K562 (cell line): ENCODE data around the gene HSPB7. TPM values are rescaled to one million over a fixed set of nuclear protein-coding genes. Genes with fewer than 3 reads are reported as not detected.

ENCODE experiments used
- ASH1L ChIP-seq: fragments of 450-650 bp; IDR thresholded peaks from 2 replicates; pipeline ENCODE4 v1.6.1; 2018; ENCODE audit warnings: borderline replicate concordance, mild to moderate bottlenecking, low read depth; ENCODE audit not compliant: partially characterized antibody
- CBX3 ChIP-seq, 2 experiments: IDR thresholded peaks; 1 replicate in 1 of 2; 2 replicates in 1 of 2; pipeline ENCODE4 v1.6.1; 2012; ENCODE audit warnings: inconsistent platforms in 2 of 2, low read length in 2 of 2, borderline replicate concordance in 1 of 2, control low read depth in 1 of 2
- EGR1 ChIP-seq: fragments of 450-650 bp; conservative IDR thresholded peaks from 2 replicates; pipeline ENCODE4 v1.6.1; 2017; ENCODE audit warnings: mild to moderate bottlenecking
- ETS2 ChIP-seq: IDR thresholded peaks from 2 replicates; pipeline ENCODE4 v1.6.1; 2016; ENCODE audit warnings: borderline replicate concordance, missing genetic modification characterization, mild to moderate bottlenecking, moderate library complexity, missing compliant biosample characterization; ENCODE audit not compliant: poor library complexity, severe bottlenecking
- HDAC8 ChIP-seq: fragments of 450-650 bp; IDR thresholded peaks from 2 replicates; pipeline ENCODE4 v1.6.1; 2016; ENCODE audit warnings: mild to moderate bottlenecking, missing genetic modification characterization, moderate library complexity, missing compliant biosample characterization
- IRF9 ChIP-seq: fragments of 450-650 bp; IDR thresholded peaks from 2 replicates; pipeline ENCODE4 v1.6.1; 2016; ENCODE audit warnings: missing biosample characterization, missing genetic modification characterization
- KLF1 ChIP-seq: fragments of 450-650 bp; IDR thresholded peaks from 2 replicates; pipeline ENCODE4 v1.6.1; 2016; ENCODE audit warnings: missing genetic modification characterization, missing compliant biosample characterization
- MNT ChIP-seq, 2 experiments: fragments of 450-650 bp; conservative IDR thresholded peaks; 2 replicates each; pipeline ENCODE4 v1.6.1; 2017; ENCODE audit warnings: mild to moderate bottlenecking in 2 of 2, moderate library complexity in 2 of 2
- MXI1 ChIP-seq: IDR thresholded peaks from 2 replicates; pipeline ENCODE4 v1.6.1; 2011; ENCODE audit warnings: low read depth, mild to moderate bottlenecking, improper control_type of control experiment, low read length
- NCOA1 ChIP-seq: fragments of 450-650 bp; IDR thresholded peaks from 2 replicates; pipeline ENCODE4 v1.6.1; 2016; ENCODE audit warnings: low read depth
- NCOA6 ChIP-seq: fragments of 450-650 bp; IDR thresholded peaks from 2 replicates; pipeline ENCODE4 v1.6.1; 2017; ENCODE audit warnings: mild to moderate bottlenecking
- NFRKB ChIP-seq: fragments of 450-650 bp; IDR thresholded peaks from 2 replicates; pipeline ENCODE4 v1.6.1; 2016; ENCODE audit warnings: low read depth
- SAP30 ChIP-seq: fragments of 200-600 bp; sonication (generic); IDR thresholded peaks from 2 replicates; pipeline ENCODE4 v1.6.1; 2012; ENCODE audit warnings: borderline replicate concordance, low read depth, mild to moderate bottlenecking, moderate library complexity, low read length, control low read depth, inconsistent platforms; ENCODE audit not compliant: insufficient read depth, poor library complexity, severe bottlenecking
- SOX6 ChIP-seq: fragments of 450-650 bp; IDR thresholded peaks from 2 replicates; pipeline ENCODE4 v1.6.1; 2014; ENCODE audit warnings: mild to moderate bottlenecking
- STAG1 ChIP-seq: sonication (generic); formaldehyde crosslinking; IDR thresholded peaks from 2 replicates; pipeline ENCODE4 v1.5.0; 2020; ENCODE audit warnings: missing genetic modification reagents, borderline replicate concordance
- TFAM ChIP-seq: fragments of 250-450 bp; sonication (Bioruptor Pico); conservative IDR thresholded peaks from 2 replicates; pipeline ENCODE4 v1.5.0; 2021; ENCODE audit warnings: mild to moderate bottlenecking, moderate library complexity
- ZNF140 ChIP-seq: fragments of 250-450 bp; sonication (Bioruptor Pico); IDR thresholded peaks from 2 replicates; pipeline ENCODE4 v1.8.0; 2021; ENCODE audit warnings: moderate library complexity, mild to moderate bottlenecking, inconsistent platforms
- ZNF263 ChIP-seq: sonication (generic); formaldehyde crosslinking; IDR thresholded peaks from 2 replicates; pipeline ENCODE4 v1.8.0; 2022; ENCODE audit warnings: mild to moderate bottlenecking, missing genetic modification reagents, borderline replicate concordance
- polyA plus RNA-seq, 8 experiments: library from polyadenylated mRNA; depleted of rRNA in 4 of 8; stranded (reverse) in 5 of 8; unstranded in 3 of 8; fragments of >200 nt; fragmentation: Nextera tagmentation in 2 of 8; fragmentation: Illumina TruSeq in 1 of 8; extraction: Ambion mirVana in 2 of 8; extraction: Trizol in 1 of 8; gene quantifications; 2 replicates each; pipeline versions ENCODE4 v1.2.1 to v1.2.3, GENCODE V29; 2011 to 2014; ENCODE audit warnings: inconsistent platforms in 1 of 8, missing spikeins in 1 of 8
- total RNA-seq, 7 experiments: library from RNA; depleted of rRNA in 6 of 7; stranded (reverse); fragments of >200 nt in 6 of 7; fragmentation: Illumina TruSeq in 2 of 7; extraction: Trizol in 2 of 7; gene quantifications; 2 replicates each; pipeline versions ENCODE4 v1.2.1 to v1.2.3, GENCODE V29; 2011 to 2021; ENCODE audit warnings: low replicate concordance in 1 of 7
- TF ChIP-seq, protein P1 (sequence below): fragments of 250-450 bp; sonication (Bioruptor Pico); IDR thresholded peaks from 2 replicates; pipeline ENCODE4 v1.4.0; 2020; ENCODE audit warnings: borderline replicate concordance
- TF ChIP-seq, protein P2 (sequence below): sonication (generic); formaldehyde crosslinking; IDR thresholded peaks from 2 replicates; pipeline ENCODE4 v1.8.1; 2023; ENCODE audit warnings: mild to moderate bottlenecking, missing genetic modification reagents
- TF ChIP-seq, protein P3 (sequence below): fragments of 450-650 bp; IDR thresholded peaks from 2 replicates; pipeline ENCODE4 v1.6.1; 2016

The HSPB7 gene
- total and polyA plus RNA-seq, 9 of the 15 experiments (the other 6 are each of a cell fraction or from before 2014, with no cell fraction given), result 0.05 to 0.19 (median 0.07) TPM; not detected in 6

DNA sequence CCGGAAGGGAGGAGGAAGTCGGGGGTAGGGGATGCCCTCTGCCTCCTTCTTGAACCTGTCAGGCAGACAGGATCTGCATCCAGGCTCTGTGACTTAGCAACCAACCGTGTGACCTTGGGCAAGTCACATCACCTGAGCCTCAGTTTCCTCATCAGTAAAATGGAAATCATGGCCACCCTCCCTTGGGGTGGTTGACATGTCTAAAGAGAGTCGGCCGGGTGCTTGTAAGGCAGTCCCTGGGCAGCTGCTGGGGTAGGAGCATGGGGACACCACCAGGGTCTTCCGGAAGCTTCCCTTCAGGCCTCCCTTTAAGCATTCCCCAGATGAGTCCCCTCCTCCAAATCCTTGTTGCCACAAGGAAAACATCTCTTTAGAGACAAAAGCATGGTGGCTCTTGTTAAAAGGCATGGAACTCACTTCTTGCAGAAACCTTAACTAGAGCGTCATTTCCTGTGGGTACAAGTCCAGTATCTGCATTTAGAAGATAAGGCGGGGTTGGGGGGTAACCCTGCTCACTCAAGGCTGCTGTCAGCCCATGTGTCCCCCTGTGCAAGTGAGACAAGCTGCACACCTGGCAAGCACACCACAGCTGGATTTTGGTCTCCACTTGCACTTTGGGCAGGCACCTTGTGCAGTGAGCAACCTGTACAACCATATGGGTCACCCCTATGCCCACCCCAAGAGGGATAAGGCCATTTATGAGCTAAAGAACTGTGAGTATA is 36.1 kb upstream of the HSPB7 start (continued):
- TF ChIP-seq NFRKB (peak; percentile 40; the same call in 1 of the 2 replicates), SAP30 (no peak), NCOA6 (no peak), TFAM (CRISPR knock-in tag) (no peak), MNT (conservative IDR thresholded peaks at IDR 0.05) (peak in 1 of 2 experiments; percentile 66; a peak in 3 of 4 replicates), ASH1L (no peak), HDAC8 (tag) (no peak), SOX6 (peak; percentile 45; the same call in 1 of the 2 replicates), EGR1 (no peak), ZNF263 (CRISPR knock-in tag) (no peak), KLF1 (tag) (no peak), ZNF140 (CRISPR knock-in tag) (no peak), STAG1 (CRISPR knock-in tag) (no peak), NCOA1 (peak; percentile 38; the same call in 1 of the 2 replicates), ETS2 (tag) (no peak), IRF9 (tag) (no peak), CBX3 (IDR thresholded peaks at IDR 0.05; ENCODE audit: borderline replicate concordance in 1 of 2, low read length in 2 of 2) (peak in 1 of 2 experiments; percentile 39; a peak in 1 of 3 replicates), MXI1 (0 out of 2 replicates have a peak, but pooled peaks have one; percentile 59)
- TF ChIP-seq, protein P1, sequence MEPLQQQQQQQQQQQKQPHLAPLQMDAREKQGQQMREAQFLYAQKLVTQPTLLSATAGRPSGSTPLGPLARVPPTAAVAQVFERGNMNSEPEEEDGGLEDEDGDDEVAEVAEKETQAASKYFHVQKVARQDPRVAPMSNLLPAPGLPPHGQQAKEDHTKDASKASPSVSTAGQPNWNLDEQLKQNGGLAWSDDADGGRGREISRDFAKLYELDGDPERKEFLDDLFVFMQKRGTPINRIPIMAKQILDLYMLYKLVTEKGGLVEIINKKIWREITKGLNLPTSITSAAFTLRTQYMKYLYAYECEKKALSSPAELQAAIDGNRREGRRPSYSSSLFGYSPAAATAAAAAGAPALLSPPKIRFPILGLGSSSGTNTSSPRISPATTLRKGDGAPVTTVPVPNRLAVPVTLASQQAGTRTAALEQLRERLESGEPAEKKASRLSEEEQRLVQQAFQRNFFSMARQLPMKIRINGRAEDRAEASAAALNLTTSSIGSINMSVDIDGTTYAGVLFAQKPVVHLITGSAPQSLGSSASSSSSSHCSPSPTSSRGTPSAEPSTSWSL (CRISPR knock-in tag), result no peak
- TF ChIP-seq, protein P2, sequence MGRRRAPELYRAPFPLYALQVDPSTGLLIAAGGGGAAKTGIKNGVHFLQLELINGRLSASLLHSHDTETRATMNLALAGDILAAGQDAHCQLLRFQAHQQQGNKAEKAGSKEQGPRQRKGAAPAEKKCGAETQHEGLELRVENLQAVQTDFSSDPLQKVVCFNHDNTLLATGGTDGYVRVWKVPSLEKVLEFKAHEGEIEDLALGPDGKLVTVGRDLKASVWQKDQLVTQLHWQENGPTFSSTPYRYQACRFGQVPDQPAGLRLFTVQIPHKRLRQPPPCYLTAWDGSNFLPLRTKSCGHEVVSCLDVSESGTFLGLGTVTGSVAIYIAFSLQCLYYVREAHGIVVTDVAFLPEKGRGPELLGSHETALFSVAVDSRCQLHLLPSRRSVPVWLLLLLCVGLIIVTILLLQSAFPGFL (CRISPR knock-in tag), result no peak
- TF ChIP-seq, protein P3, sequence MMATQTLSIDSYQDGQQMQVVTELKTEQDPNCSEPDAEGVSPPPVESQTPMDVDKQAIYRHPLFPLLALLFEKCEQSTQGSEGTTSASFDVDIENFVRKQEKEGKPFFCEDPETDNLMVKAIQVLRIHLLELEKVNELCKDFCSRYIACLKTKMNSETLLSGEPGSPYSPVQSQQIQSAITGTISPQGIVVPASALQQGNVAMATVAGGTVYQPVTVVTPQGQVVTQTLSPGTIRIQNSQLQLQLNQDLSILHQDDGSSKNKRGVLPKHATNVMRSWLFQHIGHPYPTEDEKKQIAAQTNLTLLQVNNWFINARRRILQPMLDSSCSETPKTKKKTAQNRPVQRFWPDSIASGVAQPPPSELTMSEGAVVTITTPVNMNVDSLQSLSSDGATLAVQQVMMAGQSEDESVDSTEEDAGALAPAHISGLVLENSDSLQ, result peak; percentile 44; the same call in 1 of the 2 replicates
